Measurements from ENCODE around the gene CCT8. TPM values are rescaled to one million over a fixed set of nuclear protein-coding genes. Genes with fewer than 3 reads are reported as not detected.
A peak's percentile ranks its signal among the peaks of the same experiment; 100 is the strongest.
"Not testable (repeated sequence)": the region's sequence is repeated elsewhere in the genome, so short reads cannot be mapped to it uniquely, and the experiment has no call there.

CCT8 gene
- total RNA-seq, 1 donor from 2014 or later: 179 TPM

- H3K27ac Mint-ChIP-seq: peak overlapping the region; percentile 94
- CTCF ChIA-PET: interaction anchor here (0.6 to 1.6 kb wide), 3 partner anchors 15 to 20 kb away, joined by 3 to 5 read pairs (median 3); no protein-coding TSS in a partner anchor
- peak overlapping the region; percentile 92 for H3K4me3 Mint-ChIP-seq
- no peak for DNase-seq
- H3K36me3 Mint-ChIP-seq (ENCODE audit: low read depth): peaks cover 5% of the 10 kb centered on the region
- POLR2A ChIA-PET: interaction anchor here (1.2 to 10.5 kb wide), 8 partner anchors 10 to 58 kb away, joined by 3 to 285 read pairs (median 12); partner anchors contain the start of genes CCT8 and LTN1
- no peak for TF ChIP-seq CTCF (IDR thresholded peaks at IDR 0.05)
- peak; percentile 17 for ATAC-seq (ENCODE audit: low read depth)
- H3K27me3 Mint-ChIP-seq: no peaks in the 10 kb centered on the region
- intact Hi-C loops (cut with micrococcal nuclease): no loop called here
- H3K4me1 Mint-ChIP-seq: peaks cover 29% of the 10 kb centered on the region
- no peaks in the 10 kb centered on the region for H3K9me3 Mint-ChIP-seq
Observed at GRCh38 chr21:29018540-29018939, 54.9 kb downstream of the CCT8 start.

DNA sequence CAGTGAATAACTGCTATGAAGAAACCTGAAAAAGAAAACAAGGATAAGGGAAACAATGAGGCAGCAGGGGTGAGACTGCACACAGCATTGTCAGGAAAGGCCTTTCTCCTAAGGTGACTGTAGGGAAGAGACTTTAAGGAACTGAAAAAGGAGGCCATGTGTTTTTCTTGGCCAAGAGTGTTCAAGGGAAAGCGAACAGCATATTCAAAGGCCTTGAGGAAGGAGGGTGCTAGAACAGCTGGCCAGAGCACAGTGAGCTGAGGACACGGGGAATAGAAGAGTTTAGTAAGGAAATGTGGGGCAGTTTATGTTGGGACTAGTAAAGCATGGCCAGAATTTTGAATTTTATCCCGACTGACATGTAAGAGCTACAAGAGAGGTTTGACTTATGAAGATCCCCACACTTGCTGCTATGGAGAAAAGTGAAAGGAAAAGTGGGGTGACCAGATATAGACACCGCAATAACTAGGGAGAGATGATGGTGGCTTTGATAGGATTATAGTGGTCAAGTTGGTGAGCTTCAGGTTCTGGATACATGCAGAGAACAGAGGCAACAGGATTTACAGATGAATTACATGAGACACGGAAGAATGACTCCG, 55.7 kb downstream of the CCT8 start:
- peaks cover 5% of the 10 kb centered on the region for H3K36me3 Mint-ChIP-seq (ENCODE audit: low read depth)
- ChIA-PET CTCF (interaction anchor here (1.6 kb wide), 1 partner anchor 15 kb away, joined by 5 read pairs; no protein-coding TSS in a partner anchor), POLR2A (interaction anchor here (1.7 to 10.5 kb wide), 5 partner anchors 14 to 59 kb away, joined by 3 to 285 read pairs (median 24); partner anchors contain the start of genes CCT8 and LTN1)
- TF ChIP-seq CTCF (IDR thresholded peaks at IDR 0.05): no peak
- intact Hi-C loops (cut with micrococcal nuclease): no loop called here
- no peaks in the 10 kb centered on the region for H3K27me3 Mint-ChIP-seq
- peaks cover 25% of the 10 kb centered on the region for H3K4me1 Mint-ChIP-seq
- H3K27ac Mint-ChIP-seq: peak overlapping the region; percentile 81
- no peak for DNase-seq
- ATAC-seq (ENCODE audit: low read depth): no peak
- no peaks in the 10 kb centered on the region for H3K9me3 Mint-ChIP-seq
- H3K4me3 Mint-ChIP-seq: peak overlapping the region; percentile 92

DNA sequence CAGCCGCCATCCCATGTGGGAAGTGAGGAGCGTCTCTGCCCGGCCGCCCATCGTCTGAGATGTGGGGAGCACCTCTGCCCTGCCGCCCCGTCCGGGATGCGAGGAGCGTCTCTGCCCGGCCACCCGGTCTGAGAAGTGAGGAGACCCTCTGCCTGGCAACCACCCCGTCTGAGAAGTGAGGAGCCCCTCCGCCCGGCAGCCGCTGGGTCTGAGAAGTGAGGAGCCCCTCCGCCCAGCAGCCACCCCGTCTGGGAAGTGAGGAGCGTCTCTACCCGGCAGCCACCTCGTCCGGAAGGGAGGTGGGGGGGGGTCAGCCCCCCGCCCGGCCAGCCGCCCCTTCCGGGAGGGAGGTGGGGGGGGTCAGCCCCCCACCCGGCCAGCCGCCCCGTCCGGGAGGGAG, 62.2 kb downstream of the CCT8 start:
- CTCF ChIA-PET; H3K9me3 Mint-ChIP-seq; H3K4me1 Mint-ChIP-seq; H3K27ac Mint-ChIP-seq; POLR2A ChIA-PET; ATAC-seq (ENCODE audit: low read depth); H3K4me3 Mint-ChIP-seq; H3K27me3 Mint-ChIP-seq; intact Hi-C loops (cut with micrococcal nuclease); DNase-seq: not testable (repeated sequence)
- peaks cover 20% of the 10 kb centered on the region for H3K36me3 Mint-ChIP-seq (ENCODE audit: low read depth)

GRCh38 chr21:29008367-29008766, 65.1 kb downstream of the CCT8 start:
- H3K4me3 Mint-ChIP-seq: no peak overlapping the region
- H3K36me3 Mint-ChIP-seq (ENCODE audit: low read depth): peaks cover 25% of the 10 kb centered on the region
- ChIA-PET POLR2A (interaction anchor here (1.8 kb wide), 1 partner anchor 11 kb away, joined by 4 read pairs; the partner anchor contains the start of gene RWDD2B), CTCF (no interaction called here)
- no peak for DNase-seq
- no peak for TF ChIP-seq CTCF (IDR thresholded peaks at IDR 0.05)
- H3K4me1 Mint-ChIP-seq: peaks cover 5% of the 10 kb centered on the region
- H3K9me3 Mint-ChIP-seq: no peaks in the 10 kb centered on the region
- no peak for ATAC-seq (ENCODE audit: low read depth)
- intact Hi-C loops (cut with micrococcal nuclease): no loop called here
- H3K27ac Mint-ChIP-seq: no peak overlapping the region
- H3K27me3 Mint-ChIP-seq: no peaks in the 10 kb centered on the region

GRCh38 chr21:29007810-29008209, 65.6 kb downstream of the CCT8 start:
- Mint-ChIP-seq H3K9me3 (no peaks in the 10 kb centered on the region), H3K36me3 (ENCODE audit: low read depth) (peaks cover 25% of the 10 kb centered on the region), H3K27ac (no peak overlapping the region), H3K4me3 (no peak overlapping the region), H3K4me1 (peaks cover 6% of the 10 kb centered on the region), H3K27me3 (no peaks in the 10 kb centered on the region)
- POLR2A ChIA-PET: interaction anchor here (1.8 kb wide), 1 partner anchor 11 kb away, joined by 4 read pairs; the partner anchor contains the start of gene RWDD2B
- no peak for DNase-seq
- no peak for TF ChIP-seq CTCF (IDR thresholded peaks at IDR 0.05)
- ATAC-seq (ENCODE audit: low read depth): no peak
- intact Hi-C loops (cut with micrococcal nuclease): no loop called here
- CTCF ChIA-PET: no interaction called here

All from activated B cell treated with CpG ODN at 0.5 μM for 24 hours (primary cell).